Left hindlimb (tissue), 1 donor: ENCODE data around the gene MPZL1.
"Not testable (repeated sequence)": the region's sequence is repeated elsewhere in the genome, so short reads cannot be mapped to it uniquely, and the experiment has no call there.

Source experiments
- DNase-seq: peaks from one replicate; pipeline ENCODE4 v3.0.0-alpha.2; 2018

MPZL1 gene

GRCh38 chr1:167782946-167783345 is 61.2 kb downstream of the MPZL1 start:
- DNase-seq = no peak

GRCh38 chr1:167784876-167785550 is 63.2 kb downstream of the MPZL1 start:
- DNase-seq = no peak

- DNase-seq = no peak
Observed at GRCh38 chr1:167786502-167786901, 64.7 kb downstream of the MPZL1 start.

GRCh38 chr1:167789501-167789900 is 67.7 kb downstream of the MPZL1 start:
- no peak for DNase-seq

GRCh38 chr1:167790117-167790516 is 68.3 kb downstream of the MPZL1 start:
- no peak for DNase-seq

GRCh38 chr1:167791281-167792187 is 69.8 kb downstream of the MPZL1 start:
- DNase-seq = no peak

- no peak for DNase-seq
Observed at GRCh38 chr1:167792188-167792565, 70.4 kb downstream of the MPZL1 start.

- no peak for DNase-seq
Observed at GRCh38 chr1:167794043-167794442, 72.3 kb downstream of the MPZL1 start.

- DNase-seq = peak; percentile 40
Observed at GRCh38 chr1:167795810-167796740, 74.3 kb downstream of the MPZL1 start.

- DNase-seq = peak; percentile 74
Observed at GRCh38 chr1:167797015-167797414, 75.2 kb downstream of the MPZL1 start.

- no peak for DNase-seq
Observed at GRCh38 chr1:167798952-167799351, 77.2 kb downstream of the MPZL1 start.

GRCh38 chr1:167799747-167800146 is 78.0 kb downstream of the MPZL1 start:
- DNase-seq = no peak

- DNase-seq = no peak
Observed at GRCh38 chr1:167800251-167800650, 78.5 kb downstream of the MPZL1 start.

- no peak for DNase-seq
Observed at GRCh38 chr1:167802235-167802634, 80.5 kb downstream of the MPZL1 start.

GRCh38 chr1:167803358-167804207 is 81.8 kb downstream of the MPZL1 start:
- peak; percentile 87 for DNase-seq

GRCh38 chr1:167805041-167805556 is 83.3 kb downstream of the MPZL1 start:
- no peak for DNase-seq

- DNase-seq = not testable (repeated sequence)
Observed at GRCh38 chr1:167806235-167806634, 84.5 kb downstream of the MPZL1 start.

GRCh38 chr1:167806676-167807075 is 84.9 kb downstream of the MPZL1 start:
- DNase-seq = not testable (repeated sequence)

GRCh38 chr1:167808104-167808503 is 86.3 kb downstream of the MPZL1 start:
- DNase-seq = no peak

GRCh38 chr1:167808690-167809089 is 86.9 kb downstream of the MPZL1 start:
- DNase-seq = no peak

GRCh38 chr1:167812972-167813371 is 91.2 kb downstream of the MPZL1 start:
- no peak for DNase-seq

- DNase-seq = no peak
Observed at GRCh38 chr1:167815650-167816049, 93.9 kb downstream of the MPZL1 start.
